Activated CD4-positive, alpha-beta T cell treated with anti-CD3 and anti-CD28 coated beads for 48 hours (primary cell): ENCODE measurements around the gene VSTM4.
A peak's percentile ranks its signal among the peaks of the same experiment; 100 is the strongest.

Experiments
- DNase-seq: peaks from one replicate; pipeline ENCODE4 v3.0.0-alpha.2; 2020

The VSTM4 gene

DNA sequence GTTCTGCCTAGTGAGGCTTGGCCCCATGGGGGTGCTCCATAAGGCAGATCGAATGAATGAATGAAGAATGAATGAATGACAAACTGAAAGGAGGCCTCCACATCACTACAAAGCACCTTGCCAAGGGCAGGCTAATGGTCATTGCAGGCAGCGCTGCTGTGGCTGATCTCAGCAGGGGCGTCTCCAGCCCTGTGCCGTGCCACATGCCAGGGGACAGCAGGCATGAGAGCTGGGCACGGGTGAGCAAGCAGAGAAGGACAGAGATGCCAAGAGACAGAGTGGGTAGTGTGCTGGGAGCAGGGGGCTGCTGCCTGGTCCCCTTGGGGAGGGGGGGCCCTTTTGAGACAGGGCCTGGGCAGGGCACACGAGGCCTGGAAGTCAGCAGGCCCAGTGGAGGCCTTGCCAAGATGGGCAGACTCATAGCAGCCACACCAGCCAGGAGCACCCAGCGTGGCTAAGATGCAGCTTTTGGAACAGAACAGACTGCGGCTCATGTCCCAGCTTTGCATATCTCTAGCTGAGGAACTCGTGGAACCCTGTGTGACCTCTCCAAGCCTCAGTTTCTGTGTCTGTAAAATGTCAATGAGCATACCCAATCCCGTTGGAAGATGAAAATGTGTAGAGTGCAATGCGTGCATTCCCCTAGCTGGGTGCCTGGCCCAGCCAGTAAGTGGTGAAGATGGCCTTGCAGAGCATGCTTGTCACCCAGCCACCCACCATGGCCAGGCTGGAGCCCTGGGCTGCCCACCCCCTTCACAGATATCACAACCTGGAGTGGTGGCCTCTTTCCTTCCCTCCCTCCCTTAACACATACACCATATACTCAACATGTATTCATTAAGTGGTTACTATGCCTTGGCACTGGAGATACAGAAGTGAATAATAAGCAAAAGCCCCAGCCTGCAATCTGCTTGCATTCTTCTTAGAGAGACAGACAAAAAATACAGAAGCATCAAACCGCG, 114.6 kb downstream of the VSTM4 start:
- DNase-seq, result no peak

DNA sequence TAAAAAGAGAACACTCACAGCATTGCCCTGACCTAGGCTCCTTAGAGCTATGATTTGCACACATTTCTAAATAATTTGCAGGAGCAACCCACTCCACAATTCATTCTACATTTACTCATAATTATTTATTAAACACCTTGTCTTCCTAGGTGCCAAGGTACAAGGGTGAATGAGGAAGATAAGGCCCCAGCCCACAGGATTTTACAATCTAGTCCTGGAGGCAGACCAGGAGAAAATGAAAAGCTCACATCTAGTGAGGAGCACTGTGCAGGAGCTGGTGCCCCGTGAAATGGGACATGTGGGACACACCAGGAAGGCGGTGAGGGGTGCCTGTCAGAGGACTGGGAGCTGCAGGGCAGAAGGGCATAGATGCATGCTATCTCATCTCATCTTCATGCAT, 116.0 kb downstream of the VSTM4 start:
- no peak for DNase-seq

DNA sequence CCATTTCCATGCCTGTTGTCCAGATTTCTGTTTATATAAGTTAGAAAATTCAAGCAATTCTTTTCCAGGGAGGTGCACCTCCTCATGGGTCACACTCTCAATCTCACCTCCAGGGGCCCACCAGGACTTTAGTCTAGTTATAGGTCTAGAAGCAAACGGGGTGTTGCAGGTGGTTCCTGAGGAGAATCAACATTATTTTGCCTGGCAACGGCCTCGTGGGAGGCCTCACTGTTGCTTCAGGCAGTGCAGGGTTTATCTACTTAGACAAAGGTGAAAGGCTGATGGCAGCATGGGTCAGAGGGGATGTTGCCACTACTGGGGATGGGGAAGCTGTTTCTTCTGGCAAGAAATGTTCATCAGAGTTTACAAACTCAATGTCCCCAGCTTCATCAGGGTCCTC, 119.0 kb downstream of the VSTM4 start:
- no peak for DNase-seq

DNA sequence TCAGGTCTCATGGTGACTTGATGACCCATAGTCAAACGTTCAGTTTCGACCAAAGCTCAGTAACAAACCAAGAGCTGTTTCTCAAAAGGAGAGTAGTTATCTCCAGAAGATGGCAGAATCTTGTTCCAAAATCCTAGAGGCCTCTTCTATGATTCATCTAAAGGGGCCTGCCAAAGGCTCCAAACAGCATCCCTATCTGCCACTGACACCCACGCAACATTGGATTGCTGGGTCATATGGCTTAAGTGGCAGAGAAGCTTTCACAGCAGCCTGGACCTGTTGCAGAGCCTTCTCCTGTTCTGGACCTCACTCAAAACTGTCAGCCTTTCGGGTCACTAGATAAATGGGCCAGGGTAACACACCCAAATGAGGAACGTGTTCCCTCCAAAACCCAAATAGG, 121.7 kb downstream of the VSTM4 start:
- DNase-seq, result no peak

DNA sequence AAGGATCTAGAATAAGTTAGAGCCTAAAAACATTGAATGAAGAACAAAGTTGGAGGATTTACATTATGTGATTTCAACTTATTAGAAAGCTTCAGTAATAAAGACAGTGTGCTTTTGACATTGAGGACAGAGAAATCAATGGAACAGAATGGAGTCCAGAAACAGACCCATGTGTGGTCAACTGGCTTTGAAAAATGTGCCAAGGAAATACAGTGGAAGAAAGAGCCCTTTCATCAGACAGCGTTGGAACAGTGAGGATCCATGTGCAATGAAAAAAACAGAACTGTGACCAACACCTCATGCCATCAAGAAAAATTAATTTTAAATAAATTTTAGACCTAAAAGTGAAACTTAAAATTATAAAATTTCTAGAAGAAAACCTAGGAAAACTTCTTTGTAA, 125.1 kb downstream of the VSTM4 start:
- DNase-seq, result no peak

DNA sequence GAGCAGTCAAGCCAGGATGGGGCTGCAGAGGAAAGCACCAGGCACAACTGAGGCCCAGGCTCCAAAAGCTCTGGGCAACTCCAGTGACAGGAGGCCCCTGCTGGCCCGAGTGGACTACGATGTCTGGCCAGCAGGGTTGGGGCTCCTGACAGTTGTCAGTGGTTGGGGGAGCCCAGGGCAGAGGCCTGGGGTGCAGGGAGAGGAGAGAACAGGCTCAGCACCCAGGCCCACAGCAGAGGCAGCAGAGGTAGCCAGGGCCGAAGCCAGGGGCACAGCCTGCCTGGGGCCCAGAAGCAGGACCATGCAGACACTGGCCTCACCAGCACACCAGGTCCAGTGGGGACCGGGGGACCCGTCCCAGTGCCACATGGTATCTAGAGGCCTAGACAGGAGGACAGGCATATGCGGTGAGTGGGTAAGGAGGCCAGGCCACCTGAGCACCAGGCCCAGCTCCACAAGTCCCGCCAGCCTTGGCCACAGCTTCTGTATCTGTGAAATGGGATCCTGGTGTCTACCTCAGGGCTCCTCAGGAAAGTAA, 129.6 kb downstream of the VSTM4 start:
- DNase-seq, result no peak

DNA sequence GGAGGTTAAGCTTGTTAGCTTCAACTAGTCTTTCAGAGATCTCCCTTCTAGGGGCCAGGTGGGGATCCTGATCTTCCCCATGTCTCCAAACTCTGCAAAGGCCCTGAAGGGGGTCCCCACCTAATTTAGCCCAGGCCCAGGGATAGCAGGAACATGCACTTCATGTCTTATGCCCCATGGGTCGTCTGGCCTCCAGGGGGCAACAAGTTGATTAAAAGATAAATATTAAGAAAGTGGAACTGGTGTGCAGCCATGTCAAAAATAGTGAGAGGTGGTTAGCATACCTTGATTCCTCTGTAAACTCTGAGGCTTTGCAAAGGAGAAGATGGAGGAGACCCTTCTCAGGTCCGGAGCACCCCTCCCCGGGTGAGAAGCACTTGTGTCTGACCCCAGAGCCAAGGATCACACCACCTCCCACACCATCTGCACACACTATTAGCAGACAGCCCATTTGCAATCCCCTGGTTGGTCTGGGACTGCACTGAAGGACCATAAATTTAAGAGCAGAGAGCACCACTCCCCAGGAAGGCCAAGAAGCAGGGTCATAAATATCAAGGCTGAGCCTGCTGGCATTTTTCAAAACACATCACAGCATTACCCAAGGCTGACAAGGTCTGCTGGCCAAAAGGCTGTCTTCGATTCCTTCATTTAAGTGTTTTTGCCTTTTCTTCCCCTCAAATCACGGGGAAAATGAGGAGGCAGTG, 131.5 kb downstream of the VSTM4 start:
- DNase-seq, result no peak

DNA sequence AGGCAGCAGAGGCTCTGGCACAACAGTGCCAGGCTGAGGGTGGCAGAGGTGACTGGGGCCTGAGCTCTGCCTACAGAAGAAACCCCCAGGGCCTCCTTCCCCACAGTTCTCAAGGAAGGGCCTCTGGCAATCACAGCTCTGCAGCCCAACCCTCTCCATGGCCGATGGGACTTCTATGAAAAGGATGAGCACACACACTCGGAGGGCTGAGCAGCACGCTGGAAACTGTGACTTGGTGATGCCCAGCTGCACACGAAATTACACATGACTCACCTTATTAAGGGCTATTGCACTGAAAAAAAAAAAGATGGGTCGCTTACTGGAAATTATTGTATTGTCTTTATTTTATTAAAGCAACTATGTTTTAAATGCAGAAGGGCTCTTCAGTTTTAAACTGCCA, 132.7 kb downstream of the VSTM4 start:
- no peak for DNase-seq

DNA sequence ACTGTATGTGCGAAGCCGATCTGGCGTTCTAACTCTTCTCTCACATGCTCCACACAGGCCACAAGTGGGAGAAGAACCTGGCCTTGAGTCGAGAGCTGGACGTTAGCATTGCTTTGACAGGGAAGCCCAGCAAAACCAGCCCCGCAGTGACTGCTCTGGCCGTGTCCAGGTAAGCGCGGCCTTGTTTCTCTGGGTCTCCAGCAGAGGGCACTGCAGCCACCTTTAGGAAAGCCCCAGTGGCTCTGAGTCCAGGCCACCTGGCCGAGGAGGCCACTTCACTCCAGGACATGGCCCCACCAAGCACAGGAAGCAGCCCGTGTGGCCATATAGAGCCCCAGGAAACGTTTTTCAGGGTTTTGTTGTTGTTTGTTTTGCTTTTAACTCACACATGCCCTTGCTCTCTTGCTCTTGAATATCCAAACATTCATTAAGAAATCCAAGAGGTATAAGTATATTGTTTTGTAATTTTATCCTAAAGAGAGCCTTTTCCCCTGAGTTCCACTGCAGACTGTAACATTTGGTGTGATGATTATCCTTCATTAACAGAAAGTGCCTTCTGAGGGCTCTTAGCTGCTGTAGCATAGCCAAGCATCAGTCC, 133.9 kb downstream of the VSTM4 start:
- peak; percentile 61 for DNase-seq

DNA sequence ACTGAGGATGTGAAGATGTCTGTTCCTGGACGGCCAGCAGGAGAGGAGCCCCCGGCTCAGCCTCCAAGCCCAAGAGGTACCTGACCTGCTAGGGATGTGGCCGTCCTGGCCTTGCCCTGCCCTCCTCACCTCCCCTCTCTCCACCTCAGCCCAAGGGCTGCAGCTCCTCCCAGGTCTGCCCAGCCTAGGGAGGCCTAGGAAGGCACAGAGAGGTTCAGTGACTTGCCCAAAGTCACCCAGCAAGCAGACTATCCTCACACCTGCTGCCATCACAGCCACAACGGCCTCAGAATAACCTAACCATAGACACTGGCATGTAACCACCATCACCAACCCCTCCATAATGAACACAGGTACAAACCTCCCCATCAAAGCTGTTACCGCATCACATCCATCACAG, 137.0 kb downstream of the VSTM4 start:
- DNase-seq, result no peak

DNA sequence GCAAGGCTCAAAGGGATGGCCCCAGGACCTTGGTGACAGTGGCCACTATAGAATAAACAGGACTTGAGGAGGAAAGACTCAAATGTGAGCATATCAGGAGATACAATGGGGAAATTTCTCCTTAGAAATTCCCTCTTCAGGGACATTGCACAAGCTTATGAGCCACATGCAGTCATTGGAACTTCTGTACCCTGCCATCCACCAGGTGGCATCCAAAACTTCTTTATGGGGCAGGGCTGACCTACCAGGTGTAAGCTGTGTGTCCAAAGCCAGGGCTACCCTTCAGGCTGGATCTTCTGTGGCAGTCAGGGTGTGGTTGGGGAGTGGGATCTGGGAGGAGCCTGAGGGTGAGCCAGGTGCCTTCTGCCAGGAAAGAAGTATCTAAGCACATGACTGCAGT, 139.1 kb downstream of the VSTM4 start:
- peak; percentile 6 for DNase-seq

DNA sequence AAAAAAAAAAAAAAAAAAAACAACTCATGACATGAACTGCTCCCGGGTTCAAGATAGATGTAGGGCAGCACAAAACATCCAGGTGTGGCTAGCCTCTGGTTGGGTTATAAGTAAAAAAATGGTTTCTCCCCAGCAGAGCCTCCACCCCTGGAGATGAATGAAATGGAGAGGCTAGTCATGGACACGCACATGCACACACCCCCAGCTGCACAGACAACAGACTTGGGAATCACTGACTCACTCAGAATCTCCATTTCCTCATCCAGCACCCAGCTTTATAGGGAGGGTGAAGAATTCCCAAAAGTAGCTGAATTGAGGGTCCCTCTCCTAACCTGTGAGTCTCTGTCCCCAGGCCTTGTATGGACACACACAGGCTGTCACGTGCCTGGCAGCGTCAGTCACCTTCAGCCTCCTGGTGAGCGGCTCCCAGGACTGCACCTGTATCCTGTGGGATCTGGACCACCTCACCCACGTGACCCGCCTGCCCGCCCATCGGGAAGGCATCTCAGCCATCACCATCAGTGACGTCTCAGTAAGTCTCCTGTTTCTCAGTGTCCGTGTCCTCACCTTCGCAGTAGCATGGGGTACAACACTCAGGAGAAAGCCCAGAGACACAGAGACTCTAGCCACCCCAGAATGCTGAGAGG, 140.7 kb downstream of the VSTM4 start:
- DNase-seq, result no peak

DNA sequence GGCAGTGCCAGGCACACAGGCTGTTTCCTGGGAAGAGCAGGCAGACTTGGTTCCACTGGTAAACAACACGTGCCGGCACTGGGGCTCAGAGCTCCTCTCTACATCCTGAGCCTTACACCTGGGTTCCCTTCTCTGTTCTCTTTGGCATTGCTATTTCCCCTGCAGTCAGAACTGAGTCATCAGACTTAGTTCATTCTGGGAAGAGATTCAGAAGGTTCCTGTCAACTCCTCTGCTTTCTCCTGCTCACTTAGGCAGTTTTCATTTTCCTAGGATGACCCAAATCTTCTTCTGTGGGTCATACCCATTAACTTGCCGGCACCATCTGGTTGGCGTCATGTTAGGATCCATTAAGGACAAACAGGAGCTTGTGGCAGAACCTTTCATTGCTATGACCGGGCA, 142.3 kb downstream of the VSTM4 start:
- no peak for DNase-seq

DNA sequence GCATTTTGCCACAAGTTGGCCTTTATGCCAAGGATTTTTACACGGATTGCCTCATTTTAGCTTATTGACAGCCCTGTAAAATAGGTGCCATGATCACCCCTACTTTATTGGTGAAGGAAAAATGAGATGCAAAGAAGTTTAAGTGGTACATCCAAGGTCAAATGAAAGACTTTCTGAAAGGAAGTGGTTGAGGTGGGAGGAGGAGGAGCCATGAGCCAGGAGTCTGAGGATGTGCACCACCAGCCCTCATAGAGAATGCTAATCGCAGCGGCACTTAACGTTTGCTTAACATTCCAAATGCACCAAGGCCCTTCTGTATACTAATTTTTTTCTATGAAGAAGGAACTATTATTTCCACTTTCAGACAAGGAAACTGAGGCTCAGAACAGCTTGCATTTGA, 144.7 kb downstream of the VSTM4 start:
- DNase-seq, result no peak

DNA sequence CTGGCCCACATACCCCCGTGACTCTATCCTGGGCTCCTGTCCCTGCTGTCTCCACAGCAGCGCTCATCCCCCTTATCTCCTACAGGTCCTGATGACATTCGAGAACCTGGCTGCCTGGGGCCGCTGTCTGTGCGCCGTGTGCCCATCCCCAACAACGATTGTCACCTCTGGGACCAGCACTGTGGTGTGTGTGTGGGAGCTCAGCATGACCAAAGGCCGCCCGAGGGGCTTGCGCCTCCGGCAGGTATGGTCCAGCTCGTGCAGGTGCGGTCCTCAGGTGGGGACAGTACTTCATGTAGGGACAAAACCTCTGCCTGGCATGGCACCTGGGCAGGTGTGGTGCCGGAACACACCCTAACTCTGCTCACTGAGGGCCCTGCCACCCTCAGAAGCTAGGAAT, 145.3 kb downstream of the VSTM4 start:
- DNase-seq, result no peak

DNA sequence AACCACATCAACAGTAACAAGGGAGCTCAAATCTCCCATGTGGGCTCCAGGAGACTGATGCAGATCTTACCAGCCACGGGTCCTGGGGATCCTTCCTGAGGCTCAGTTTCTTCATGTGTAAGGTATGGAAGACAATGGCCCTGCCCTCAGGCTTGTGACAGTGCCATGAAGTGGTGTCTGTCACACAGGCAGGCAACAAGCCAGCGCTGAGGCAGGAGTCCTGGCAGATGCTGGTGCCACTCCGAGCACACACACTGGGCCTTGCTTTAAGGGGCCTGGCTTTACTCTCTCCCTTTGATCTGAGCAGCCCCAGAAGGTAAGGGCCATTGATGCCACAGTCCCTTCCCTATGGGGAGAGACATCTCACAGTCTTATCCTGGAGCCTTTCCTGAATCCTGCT, 147.3 kb downstream of the VSTM4 start:
- no peak for DNase-seq

DNA sequence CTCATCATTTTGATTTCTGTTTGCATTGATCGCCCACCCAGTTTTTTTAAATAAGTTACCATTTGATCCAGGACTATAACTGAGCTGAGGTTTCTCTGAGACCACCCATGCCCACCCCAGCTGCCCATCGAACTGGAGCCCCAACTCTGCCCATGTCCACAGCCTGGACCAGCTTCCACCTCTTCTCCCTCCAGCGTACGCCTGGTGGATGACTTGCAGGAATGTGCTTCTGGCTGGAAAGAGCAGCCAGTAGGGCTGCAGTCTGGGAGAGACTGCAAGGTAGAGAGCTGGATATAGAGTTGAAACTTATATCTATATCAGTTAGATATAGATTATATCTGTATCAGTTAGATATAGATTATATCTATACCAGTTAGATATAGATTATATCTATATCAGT, 149.9 kb downstream of the VSTM4 start:
- DNase-seq, result no peak
